A673 (cell line): ENCODE data around the gene NEMP1. TPM values are rescaled to one million over a fixed set of nuclear protein-coding genes. Genes with fewer than 3 reads are reported as not detected.

Source experiments
- BruUV-seq: library from RNA; stranded (reverse); fragments of 400-500 nt; replicated peaks from 2 replicates; lab custom pipeline; 2021; lab: Mats Ljungman, UMichigan
- CTCF ChIA-PET: fragments of 300-600 bp; sonication (Branson Sonifier 250); formaldehyde crosslinking; loops from one replicate; lab custom pipeline; 2022; ENCODE audit warnings: antibody characterized with exemption; lab: Charles Lee
- POLR2A ChIA-PET: fragments of 300-600 bp; sonication (Branson Sonifier 250); formaldehyde crosslinking; loops from one replicate; lab custom pipeline; 2022; ENCODE audit warnings: antibody characterized with exemption; ENCODE audit not compliant: low non-redundant PET; lab: Charles Lee
- DNase-seq: peaks from one replicate; pipeline ENCODE4 v3.0.0-alpha.2; 2015; ENCODE audit warnings: low spot score
- H3K27ac ChIP-seq: fragments of 200-600 bp; sonication (generic); 2 replicates; pipeline ENCODE4 v1.5.1; 2016; ENCODE audit warnings: mixed run types, low read depth, mild to moderate bottlenecking, mixed read lengths, antibody characterized with exemption, low read length; ENCODE audit not compliant: poor library complexity, severe bottlenecking
- H3K27me3 ChIP-seq: fragments of 200-600 bp; sonication (generic); replicated peaks from 2 replicates; pipeline ENCODE4 v1.6.1; 2017; ENCODE audit warnings: mixed run types, low read depth, mild to moderate bottlenecking, mixed read lengths, antibody characterized with exemption, low read length; ENCODE audit not compliant: insufficient read depth, poor library complexity
- H3K36me3 ChIP-seq: fragments of 200-600 bp; sonication (generic); 2 replicates; pipeline ENCODE4 v1.6.1; 2016; ENCODE audit warnings: mixed run types, mild to moderate bottlenecking, mixed read lengths, antibody characterized with exemption, low read length; ENCODE audit not compliant: insufficient read depth, poor library complexity, severe bottlenecking
- H3K4me1 ChIP-seq: fragments of 200-600 bp; sonication (generic); 2 replicates; pipeline ENCODE4 v1.6.1; 2017; ENCODE audit warnings: mixed run types, mild to moderate bottlenecking, mixed read lengths, antibody characterized with exemption, low read length; ENCODE audit not compliant: insufficient read depth, poor library complexity, severe bottlenecking
- H3K4me3 ChIP-seq: fragments of 200-600 bp; sonication (generic); 2 replicates; pipeline ENCODE4 v1.5.1; 2016; ENCODE audit warnings: low read depth, mixed run types, mild to moderate bottlenecking, mixed read lengths, low read length; ENCODE audit not compliant: poor library complexity, severe bottlenecking
- H3K9me3 ChIP-seq: fragments of 200-600 bp; sonication (generic); 2 replicates; pipeline ENCODE4 v1.6.1; 2016; ENCODE audit warnings: mixed run types, low read depth, mild to moderate bottlenecking, mixed read lengths, antibody characterized with exemption, low read length; ENCODE audit not compliant: poor library complexity, severe bottlenecking
- CTCF ChIP-seq: fragments of 300-800, 200-600 bp; sonication (generic); conservative IDR thresholded peaks from 2 replicates; pipeline ENCODE4 v1.5.1; 2017; ENCODE audit warnings: low read depth, mild to moderate bottlenecking, antibody characterized with exemption, low read length, moderate library complexity, mixed read lengths
- EZH2 ChIP-seq: fragments of 200-600 bp; sonication (generic); IDR thresholded peaks from 2 replicates; pipeline ENCODE4 v1.6.1; 2017; ENCODE audit warnings: borderline replicate concordance, low read depth, mild to moderate bottlenecking, mixed read lengths, antibody characterized with exemption, low read length; ENCODE audit not compliant: poor library complexity, severe bottlenecking
- intact Hi-C: fragments of 100-400 bp; cut with micrococcal nuclease; formaldehyde crosslinking; loops from one replicate; pipeline ENCODE4 v1.10.0; 2022; ENCODE audit not compliant: unreplicated experiment
- total RNA-seq: library from RNA; stranded (reverse); gene quantifications from 2 replicates; pipeline ENCODE4 v1.2.3, GENCODE V29; 2021

The NEMP1 gene
- total RNA-seq, 1 experiment from 2014 or later, result 68.6 TPM

- Histone ChIP-seq H3K4me1 (peaks cover 14% of the 10 kb centered on the region), H3K27me3 (no peaks in the 10 kb centered on the region), H3K27ac (peak overlapping the region; percentile 92), H3K4me3 (peak overlapping the region; percentile 92), H3K36me3 (no peaks in the 10 kb centered on the region), H3K9me3 (no peaks in the 10 kb centered on the region)
- DNase-seq, result no peak
- intact Hi-C loops, result loop anchor here (5.0 kb wide), 1 partner anchor 115 kb away; no protein-coding TSS in a partner anchor
- TF ChIP-seq CTCF (no peak), EZH2 (no peak)
- ChIA-PET CTCF (interaction anchor here (0.7 to 1.4 kb wide), 7 partner anchors 15 to 466 kb away, joined by 3 to 17 read pairs (median 4); partner anchors contain the start of gene STAT6), POLR2A (interaction anchor here (0.7 to 1.1 kb wide), 3 partner anchors 14 to 296 kb away, joined by 3 to 5 read pairs (median 3); no protein-coding TSS in a partner anchor)
- no TSS peak for BruUV-seq
Measured at GRCh38 chr12:57127101-57127725, 48.6 kb upstream of the NEMP1 start.

DNA sequence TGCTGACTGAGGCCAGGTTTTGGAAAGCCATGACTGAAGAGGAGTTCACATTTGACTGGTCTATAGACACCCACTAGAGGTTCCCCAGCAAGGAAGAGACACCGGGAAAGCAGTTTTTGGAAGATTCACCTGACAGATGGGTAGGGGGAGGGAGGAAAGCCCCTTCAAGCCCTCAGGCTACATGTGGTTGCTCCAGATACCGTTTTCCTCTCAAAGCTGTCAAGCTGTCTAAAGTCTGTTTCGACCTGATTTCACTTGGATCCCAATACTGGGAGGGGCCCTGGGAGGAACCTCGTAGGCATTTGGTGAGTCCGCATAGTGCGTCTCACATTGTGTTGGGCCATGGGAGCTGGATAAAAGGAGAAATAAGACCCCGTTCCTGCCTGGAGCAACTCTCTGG, 48.0 kb upstream of the NEMP1 start:
- Histone ChIP-seq H3K4me3 (no peak overlapping the region), H3K9me3 (no peaks in the 10 kb centered on the region), H3K27me3 (no peaks in the 10 kb centered on the region), H3K27ac (no peak overlapping the region), H3K4me1 (peaks cover 14% of the 10 kb centered on the region), H3K36me3 (no peaks in the 10 kb centered on the region)
- ChIA-PET CTCF (interaction anchor here (1.2 kb wide), 1 partner anchor 49 kb away, joined by 3 read pairs; no protein-coding TSS in a partner anchor), POLR2A (interaction anchor here (0.7 kb wide), 1 partner anchor 13 kb away, joined by 3 read pairs; no protein-coding TSS in a partner anchor)
- TF ChIP-seq EZH2 (no peak), CTCF (no peak)
- DNase-seq, result no peak
- BruUV-seq, result no TSS peak
- intact Hi-C loops, result loop anchor here (5.0 kb wide), 1 partner anchor 116 kb away; no protein-coding TSS in a partner anchor

DNA sequence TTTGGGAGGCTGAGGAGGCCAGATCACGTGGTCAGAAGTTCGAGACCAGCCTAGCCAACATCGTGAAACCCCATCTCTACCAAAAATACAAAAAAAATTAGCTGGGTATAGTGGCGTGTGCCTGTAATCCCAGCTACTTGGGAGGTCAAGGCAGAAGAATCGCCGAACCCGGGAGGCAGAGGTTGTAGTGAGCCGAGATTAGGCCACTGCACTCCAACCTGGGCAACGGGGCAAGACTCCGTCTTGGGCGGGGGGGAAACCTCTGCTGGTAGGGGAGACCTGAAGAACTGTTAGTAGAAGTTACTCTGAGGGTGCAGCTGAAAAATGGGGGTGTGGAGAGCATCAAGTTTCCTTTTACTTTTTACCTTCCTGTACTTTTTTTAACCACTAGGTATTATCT, 47.5 kb upstream of the NEMP1 start:
- no peak overlapping the region for H3K4me3 ChIP-seq
- intact Hi-C loops, result loop anchor here (5.0 kb wide), 1 partner anchor 116 kb away; no protein-coding TSS in a partner anchor
- TF ChIP-seq EZH2, result no peak
- H3K27ac ChIP-seq, result no peak overlapping the region
- BruUV-seq, result no TSS peak
- no peaks in the 10 kb centered on the region for H3K36me3 ChIP-seq
- DNase-seq, result no peak
- H3K9me3 ChIP-seq, result no peaks in the 10 kb centered on the region
- H3K27me3 ChIP-seq, result no peaks in the 10 kb centered on the region
- H3K4me1 ChIP-seq, result peaks cover 14% of the 10 kb centered on the region
- CTCF ChIA-PET, result no interaction called here
- POLR2A ChIA-PET, result no interaction called here
